OCI-LY3 (cell line): ENCODE data around the gene KRTAP5-2.
"Not testable (repeated sequence)": the region's sequence is repeated elsewhere in the genome, so short reads cannot be mapped to it uniquely, and the experiment has no call there.

ENCODE experiments used
- EZH2phosphoT487 ChIP-seq: fragments of 200-600 bp; shearing (Covaris generic); IDR thresholded peaks from 2 replicates; pipeline ENCODE4 v1.6.1; 2018; ENCODE audit warnings: antibody characterized with exemption, mixed run types, low read depth
- TF ChIP-seq, protein P1 (sequence below): fragments of 200-600, 300-600 bp; sonication (generic); IDR thresholded peaks from 2 replicates; pipeline ENCODE4 v1.5.1; 2014; ENCODE audit warnings: antibody characterized with exemption, low read length, low read depth

DNA sequence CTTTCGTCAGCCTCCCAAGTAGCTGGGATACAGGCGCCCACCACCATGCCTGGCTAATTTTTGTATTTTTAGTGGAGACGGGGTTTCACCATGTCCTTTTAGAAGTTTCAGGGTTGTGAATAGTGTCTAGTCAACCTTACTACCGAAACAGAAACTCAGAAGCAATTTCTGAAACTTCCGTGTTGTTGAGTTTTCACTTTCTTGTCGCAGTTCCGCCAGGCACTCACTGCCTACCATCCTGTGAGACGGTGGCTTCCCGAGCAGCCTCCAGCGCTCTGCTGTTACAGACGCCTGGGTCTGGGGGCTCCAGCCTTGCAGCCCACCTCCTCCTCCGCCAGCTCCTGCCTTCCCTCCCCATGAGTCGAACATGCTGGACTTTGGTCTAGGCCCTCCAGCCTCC is 7.8 kb upstream of the KRTAP5-2 start:
- TF ChIP-seq, protein P1, sequence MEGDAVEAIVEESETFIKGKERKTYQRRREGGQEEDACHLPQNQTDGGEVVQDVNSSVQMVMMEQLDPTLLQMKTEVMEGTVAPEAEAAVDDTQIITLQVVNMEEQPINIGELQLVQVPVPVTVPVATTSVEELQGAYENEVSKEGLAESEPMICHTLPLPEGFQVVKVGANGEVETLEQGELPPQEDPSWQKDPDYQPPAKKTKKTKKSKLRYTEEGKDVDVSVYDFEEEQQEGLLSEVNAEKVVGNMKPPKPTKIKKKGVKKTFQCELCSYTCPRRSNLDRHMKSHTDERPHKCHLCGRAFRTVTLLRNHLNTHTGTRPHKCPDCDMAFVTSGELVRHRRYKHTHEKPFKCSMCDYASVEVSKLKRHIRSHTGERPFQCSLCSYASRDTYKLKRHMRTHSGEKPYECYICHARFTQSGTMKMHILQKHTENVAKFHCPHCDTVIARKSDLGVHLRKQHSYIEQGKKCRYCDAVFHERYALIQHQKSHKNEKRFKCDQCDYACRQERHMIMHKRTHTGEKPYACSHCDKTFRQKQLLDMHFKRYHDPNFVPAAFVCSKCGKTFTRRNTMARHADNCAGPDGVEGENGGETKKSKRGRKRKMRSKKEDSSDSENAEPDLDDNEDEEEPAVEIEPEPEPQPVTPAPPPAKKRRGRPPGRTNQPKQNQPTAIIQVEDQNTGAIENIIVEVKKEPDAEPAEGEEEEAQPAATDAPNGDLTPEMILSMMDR, result not testable (repeated sequence)
- TF ChIP-seq EZH2phosphoT487, result not testable (repeated sequence)
